ENCODE data around the gene SORCS2.

The SORCS2 gene

DNA sequence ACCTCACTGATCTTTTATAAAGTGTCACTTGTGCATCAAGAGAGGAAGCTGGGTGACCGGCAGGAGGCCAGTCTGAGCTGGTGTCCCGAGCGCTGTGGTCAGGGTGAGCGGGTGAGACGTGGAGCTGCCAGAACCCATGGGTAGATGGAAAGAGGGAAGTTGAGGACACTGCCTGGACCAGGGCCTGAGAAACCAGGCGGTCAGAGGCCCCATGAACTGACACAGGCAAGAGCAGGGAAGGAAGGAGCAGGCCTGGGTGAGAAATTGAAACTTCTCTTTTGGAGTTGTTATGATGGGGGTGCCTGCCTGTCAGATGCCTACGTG, 554.7 kb downstream of the SORCS2 start:
- no peak for DNase-seq

DNA sequence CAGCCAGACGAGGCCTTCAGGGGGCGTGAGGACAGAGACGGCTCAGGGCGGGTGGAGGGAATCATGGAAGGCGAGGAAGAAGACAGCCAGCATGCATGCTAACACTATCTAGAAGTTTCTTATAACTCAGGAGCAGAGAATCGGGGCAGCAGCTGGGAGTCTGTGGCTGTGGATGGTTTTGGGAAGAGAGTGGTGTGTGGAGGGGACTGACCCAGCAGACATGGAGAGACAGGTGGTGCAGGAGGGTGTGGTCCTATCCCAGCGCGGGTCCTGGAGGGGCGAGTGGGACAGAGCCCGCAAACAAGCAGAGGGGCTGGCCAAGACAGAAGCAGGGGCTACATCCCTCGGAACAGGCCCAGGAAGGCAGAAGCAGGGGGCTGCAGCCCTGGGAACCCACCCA, 555.2 kb downstream of the SORCS2 start:
- no peak for DNase-seq

DNA sequence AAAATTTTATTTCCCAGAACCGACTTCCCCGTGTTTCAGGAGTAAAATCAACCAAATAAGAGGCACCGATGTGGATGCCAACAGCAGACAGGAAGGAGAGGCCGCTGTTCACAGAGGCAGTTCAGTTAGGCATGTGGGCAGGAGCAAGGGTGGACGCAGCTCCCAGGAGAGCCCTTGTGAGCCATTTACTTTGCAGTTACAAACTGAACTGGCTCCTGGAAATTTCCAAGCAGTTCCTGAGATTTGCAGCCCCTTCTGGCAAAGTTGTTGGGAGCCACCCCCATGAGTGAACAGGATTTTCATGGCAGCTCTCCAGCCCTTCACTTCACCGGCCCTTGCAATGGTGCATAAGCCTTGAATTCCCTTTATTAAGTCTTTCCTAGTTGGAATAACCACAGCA, 558.2 kb downstream of the SORCS2 start:
- peak; percentile 19 for DNase-seq

- no peak for DNase-seq
Measured at GRCh38 chr4:7750972-7751371, 558.6 kb downstream of the SORCS2 start.

DNA sequence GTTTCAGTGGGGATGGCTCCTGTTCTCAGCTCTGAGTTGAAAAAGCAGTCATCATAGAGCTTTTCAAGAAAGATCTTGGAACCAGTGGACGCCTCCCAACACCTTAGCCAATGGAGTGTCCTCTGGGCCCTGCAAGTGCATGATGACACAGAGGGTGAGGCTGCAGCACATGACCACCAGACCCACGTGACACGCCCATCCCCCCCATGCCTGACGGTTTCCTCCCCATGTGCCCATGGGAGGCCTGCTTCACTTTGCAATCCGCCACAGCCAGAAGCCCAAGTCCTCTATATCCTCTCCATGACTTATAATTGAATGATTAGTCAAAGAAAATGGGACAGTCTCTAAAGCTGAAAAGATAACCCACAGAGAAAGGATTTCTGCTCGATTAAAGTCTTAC, 560.3 kb downstream of the SORCS2 start:
- peak; percentile 16 for DNase-seq

- DNase-seq: no peak
Measured at GRCh38 chr4:7753271-7753670, 560.9 kb downstream of the SORCS2 start.

- DNase-seq: no peak
Measured at GRCh38 chr4:7753931-7754465, 561.7 kb downstream of the SORCS2 start.

GRCh38 chr4:7754565-7755262, 562.4 kb downstream of the SORCS2 start:
- no peak for DNase-seq

GRCh38 chr4:7755561-7755960, 563.2 kb downstream of the SORCS2 start:
- DNase-seq: no peak

DNA sequence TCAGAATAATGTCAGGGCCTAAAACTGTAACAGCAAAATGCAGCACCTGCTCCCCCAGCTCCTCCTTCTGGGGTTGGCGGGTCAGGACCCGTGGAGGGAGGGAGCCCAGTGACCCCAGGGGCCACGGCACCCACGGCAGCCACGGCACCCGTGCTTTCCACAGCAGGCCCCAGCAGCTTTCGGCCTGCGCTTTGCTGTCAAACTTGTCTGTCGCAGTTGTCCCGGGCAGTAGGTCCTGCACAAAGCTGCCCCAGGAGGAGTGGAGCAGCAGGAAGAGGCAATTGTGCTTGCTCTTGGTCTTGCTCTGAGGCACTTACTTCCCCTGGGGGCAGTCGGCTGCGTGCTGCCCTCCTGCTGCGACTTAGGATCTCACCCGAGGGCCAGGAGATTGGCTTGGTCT, 563.7 kb downstream of the SORCS2 start:
- no peak for DNase-seq

GRCh38 chr4:7756561-7757355, 564.4 kb downstream of the SORCS2 start:
- no peak for DNase-seq

DNA sequence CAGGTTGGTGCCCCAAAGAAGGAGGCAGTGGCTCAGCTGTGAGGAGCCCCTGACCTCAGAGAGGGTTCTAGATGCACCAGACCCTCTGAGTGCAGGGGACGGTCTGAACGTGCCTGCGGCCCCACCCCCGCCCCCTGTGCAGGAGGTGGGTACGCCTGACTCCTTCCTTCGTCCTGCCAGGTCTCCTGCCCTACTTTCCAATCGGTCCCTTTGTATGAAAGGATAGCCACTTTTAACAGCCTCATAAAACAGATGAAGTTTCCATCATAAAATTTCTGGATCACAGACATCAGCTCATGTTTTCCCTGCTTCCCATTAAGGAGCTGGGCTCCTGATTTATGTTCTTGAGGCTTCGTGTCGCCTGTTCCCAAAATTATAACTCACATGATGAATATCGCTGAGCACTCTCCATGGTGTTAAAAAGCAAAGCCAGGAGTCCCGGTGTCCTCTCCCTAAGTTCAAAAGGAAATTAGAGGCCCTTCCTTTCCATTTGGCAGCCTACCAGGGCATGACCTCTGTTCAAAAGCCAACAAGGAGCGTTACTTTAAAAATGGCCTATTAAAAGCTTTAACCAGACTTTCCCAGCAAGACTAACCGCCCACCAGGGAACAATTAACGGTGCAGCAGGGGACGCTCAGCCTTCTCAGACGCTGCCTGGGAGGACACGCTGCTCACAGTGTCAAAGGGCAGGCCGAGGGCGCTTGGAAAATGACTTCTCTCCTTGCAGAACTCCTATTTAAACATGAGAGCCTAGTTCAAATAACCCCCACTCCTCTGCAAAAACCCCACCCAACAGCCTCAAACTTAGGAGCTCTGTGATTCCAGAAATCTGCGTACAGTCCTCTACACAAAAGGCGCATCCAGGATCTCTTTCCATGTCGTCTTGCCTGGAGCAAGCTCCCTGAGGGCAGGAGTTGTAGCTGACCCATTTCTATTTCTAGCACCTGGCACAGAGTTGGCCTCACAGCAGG, 565.4 kb downstream of the SORCS2 start:
- DNase-seq: no peak

DNA sequence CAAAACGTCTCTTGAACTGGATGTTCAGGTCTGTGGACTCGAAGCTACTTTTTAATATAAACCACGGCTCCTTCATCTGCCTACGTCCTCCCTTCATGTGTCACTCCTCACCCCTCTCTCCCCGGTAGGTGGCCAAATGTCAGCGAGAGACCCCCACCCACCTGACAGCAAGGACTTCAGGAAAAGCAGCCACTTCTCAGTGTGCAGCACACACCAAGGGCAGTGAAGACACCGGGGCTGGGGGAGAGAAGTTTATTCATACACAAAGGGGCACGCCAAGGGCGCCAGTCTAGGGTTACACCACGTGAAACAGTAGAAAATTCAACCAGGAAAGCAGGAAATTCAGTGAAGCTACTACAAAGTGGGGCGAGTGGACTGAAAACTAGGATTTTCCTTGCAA, 566.1 kb downstream of the SORCS2 start:
- no peak for DNase-seq

DNA sequence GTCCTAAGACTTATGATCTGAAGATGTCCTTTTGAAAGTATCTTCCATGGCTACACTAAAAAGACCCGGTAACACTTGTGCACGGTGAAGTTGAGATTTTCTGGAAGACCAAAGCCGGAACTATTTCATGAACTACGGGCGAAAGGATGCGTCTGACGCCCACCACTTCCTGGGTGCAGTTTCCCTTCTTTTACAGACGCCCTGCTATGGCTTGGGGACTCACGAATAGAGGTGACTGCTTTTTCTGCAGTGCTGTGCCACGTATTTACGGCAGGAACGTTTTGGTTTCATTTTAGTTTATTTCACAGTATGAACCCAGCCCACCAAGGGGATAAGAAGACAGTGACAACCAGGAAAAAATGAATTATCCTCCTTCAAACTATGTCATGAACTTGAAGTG, 566.9 kb downstream of the SORCS2 start:
- DNase-seq: no peak

- DNase-seq: no peak
Measured at GRCh38 chr4:7759635-7760034, 567.3 kb downstream of the SORCS2 start.

DNA sequence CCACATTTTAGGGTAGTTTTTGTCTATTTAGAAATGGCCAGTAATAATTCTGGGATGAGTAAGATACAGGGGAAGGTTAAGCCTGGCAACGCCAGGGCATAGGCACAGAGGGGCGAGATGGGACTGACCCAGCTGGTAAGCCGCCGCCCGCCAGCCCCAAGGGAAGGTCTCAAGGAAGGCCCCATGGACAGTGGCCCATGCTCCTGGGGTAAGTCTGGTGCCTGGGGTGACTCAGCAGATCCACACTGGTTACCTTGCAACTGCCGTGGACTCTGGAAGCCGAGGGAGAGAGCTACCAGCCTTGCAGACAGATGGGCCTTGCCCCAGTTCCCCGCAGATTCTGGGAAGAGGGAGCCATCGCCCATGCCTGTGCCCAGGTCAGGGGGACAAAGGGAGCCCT, 567.9 kb downstream of the SORCS2 start:
- DNase-seq: no peak

DNA sequence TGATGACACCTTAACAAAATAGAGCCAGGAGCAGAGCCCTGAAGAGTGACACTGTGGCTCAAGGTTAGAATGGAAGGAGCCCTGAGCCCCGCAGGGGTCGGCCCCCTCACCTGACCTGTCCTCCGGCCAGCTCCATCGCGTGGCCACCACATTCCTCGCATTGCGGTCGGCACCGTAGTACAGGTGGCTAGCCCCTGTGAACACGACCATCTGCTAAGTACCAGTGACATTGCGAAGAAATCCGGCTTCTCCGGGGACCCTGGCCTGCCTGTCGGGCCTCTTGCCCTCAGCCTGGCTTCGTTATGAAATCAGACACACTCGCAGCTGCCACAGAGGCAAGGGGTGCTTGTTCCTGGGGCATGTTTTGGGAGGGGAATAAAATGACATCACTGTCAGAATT, 568.4 kb downstream of the SORCS2 start:
- DNase-seq: no peak

GRCh38 chr4:7761312-7761711, 569.0 kb downstream of the SORCS2 start:
- DNase-seq: no peak

GRCh38 chr4:7761720-7762119, 569.4 kb downstream of the SORCS2 start:
- peak; percentile 63 for DNase-seq

DNA sequence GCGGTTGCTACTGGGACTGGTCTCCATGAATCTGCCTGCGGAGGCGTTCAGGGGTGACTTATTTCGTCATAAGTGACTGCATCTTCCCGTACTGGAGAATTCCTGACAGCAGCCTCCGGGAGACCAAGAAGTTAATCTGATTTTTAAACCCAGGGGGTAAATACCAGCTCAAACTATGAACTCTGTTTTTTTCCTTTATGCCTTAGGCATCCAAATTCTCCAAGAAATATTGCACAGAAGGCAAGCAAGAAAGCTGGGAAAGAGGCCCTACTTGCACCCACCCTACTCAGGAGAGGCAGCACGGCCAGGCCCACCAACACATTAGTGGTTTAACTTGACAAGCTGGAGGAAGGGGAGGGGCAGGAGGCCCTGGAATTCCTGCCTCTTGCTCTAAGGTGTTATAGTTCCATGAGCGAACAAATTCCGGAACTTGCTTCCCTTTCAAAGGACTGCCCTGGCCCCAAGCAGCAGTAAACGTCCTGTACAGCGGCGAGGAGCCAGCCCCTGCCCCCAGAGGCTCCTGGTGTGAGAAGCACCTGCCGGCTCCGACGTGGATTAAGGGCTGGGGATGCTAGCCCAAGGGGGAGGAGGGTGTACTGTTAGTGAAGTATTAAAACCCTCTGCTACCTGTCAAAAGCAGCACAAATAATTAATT, 570.2 kb downstream of the SORCS2 start:
- DNase-seq: no peak

DNA sequence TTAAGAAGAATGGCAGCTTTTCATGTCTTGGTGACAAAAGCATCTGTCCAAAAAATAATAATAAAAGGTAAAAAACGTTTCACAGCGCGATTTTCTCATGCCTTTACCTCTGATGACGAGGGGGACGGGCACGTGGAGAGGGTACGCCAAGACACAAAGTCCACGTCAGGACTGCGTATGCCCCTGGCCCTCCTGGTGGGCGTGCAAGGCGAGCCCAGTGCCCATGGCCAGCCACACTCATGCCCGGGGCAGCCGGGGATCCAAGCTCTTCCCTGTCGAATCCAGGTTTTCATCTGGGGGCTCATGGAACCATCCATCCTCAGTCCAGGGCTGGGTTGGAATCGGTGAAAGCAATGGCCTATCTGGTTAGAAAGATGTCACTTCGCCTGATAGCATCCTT, 570.8 kb downstream of the SORCS2 start:
- no peak for DNase-seq

DNA sequence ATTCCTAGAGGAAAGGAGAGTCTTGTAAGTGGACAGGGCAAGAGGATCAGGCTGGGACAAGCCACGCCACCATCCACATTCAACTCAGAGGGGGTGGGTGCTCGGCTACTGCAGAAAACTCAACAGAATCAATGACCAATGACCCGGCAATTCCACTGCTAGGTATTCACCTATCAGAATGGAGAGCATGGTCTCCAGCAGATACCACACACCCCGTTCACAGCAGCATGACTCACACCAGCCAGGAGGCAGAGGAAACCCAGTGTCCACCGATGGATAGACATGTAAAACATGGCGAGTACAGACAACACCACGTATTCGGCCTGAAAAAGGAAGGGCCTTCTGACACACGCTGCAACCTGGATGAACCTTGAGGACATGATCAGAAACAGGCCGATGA, 571.5 kb downstream of the SORCS2 start:
- DNase-seq: peak; percentile 77

GRCh38 chr4:7764466-7764865, 572.1 kb downstream of the SORCS2 start:
- DNase-seq: no peak

Measured in fibroblast of skin of right biceps (primary cell).